GM12892 (cell line): ENCODE data around the gene GHDC.

Experiments
- POLR2A ChIP-seq: IDR thresholded peaks from 2 replicates; pipeline ENCODE4 v1.6.1; 2011; ENCODE audit warnings: low read depth, low read length, control low read depth
- POLR2AphosphoS5 ChIP-seq: IDR thresholded peaks from 2 replicates; pipeline ENCODE4 v1.6.1; 2011; ENCODE audit warnings: low read depth, low read length, control low read depth
- TAF1 ChIP-seq: IDR thresholded peaks from 2 replicates; pipeline ENCODE4 v1.6.1; 2011; ENCODE audit warnings: low read depth, mild to moderate bottlenecking, control low read depth, low read length, borderline replicate concordance

GRCh38 chr17:42214156-42214555 is 19.9 kb upstream of the GHDC start:
- no peak for TF ChIP-seq POLR2A
- no peak for TF ChIP-seq POLR2AphosphoS5
- TF ChIP-seq TAF1: no peak
